HG02981 (cell line): ENCODE data around the gene COL8A1.
A peak's percentile ranks its signal among the peaks of the same experiment; 100 is the strongest.

Source experiments
- ATAC-seq: cut with Tn5 transposase; IDR thresholded peaks from one replicate; pipeline ENCODE4 v1.9.1; 2021; ENCODE audit warnings: mild to moderate bottlenecking, moderate library complexity; ENCODE audit not compliant: unreplicated experiment

Gene COL8A1

GRCh38 chr3:99781761-99782160 lies 143.4 kb downstream of the COL8A1 start:
- ATAC-seq: no peak

DNA sequence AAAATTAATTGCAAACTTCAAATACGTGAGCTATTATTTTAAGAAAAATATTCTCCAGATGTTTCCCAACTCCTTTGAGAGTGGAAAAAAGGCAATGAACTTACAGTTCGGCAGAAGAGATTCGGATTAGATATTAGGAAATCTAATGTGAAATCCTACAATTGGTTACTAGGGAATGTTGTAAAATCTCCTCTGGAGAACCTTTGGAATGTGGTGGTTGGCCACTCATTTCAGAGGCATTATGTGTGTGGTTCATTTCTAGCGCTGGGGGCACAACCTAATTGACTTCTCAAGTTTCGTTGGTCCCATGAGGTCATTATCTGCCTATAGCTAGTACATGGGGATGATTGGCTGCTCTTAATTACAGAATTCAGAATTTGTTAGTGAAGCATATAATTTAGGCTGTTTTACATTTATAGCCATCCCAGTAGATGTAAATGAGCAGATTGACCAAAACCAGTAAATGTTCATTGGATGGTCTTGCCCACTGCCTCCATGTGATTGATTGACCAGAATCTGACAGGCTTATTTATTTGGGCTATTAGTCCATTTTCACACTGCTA lies 144.7 kb downstream of the COL8A1 start:
- ATAC-seq: no peak

DNA sequence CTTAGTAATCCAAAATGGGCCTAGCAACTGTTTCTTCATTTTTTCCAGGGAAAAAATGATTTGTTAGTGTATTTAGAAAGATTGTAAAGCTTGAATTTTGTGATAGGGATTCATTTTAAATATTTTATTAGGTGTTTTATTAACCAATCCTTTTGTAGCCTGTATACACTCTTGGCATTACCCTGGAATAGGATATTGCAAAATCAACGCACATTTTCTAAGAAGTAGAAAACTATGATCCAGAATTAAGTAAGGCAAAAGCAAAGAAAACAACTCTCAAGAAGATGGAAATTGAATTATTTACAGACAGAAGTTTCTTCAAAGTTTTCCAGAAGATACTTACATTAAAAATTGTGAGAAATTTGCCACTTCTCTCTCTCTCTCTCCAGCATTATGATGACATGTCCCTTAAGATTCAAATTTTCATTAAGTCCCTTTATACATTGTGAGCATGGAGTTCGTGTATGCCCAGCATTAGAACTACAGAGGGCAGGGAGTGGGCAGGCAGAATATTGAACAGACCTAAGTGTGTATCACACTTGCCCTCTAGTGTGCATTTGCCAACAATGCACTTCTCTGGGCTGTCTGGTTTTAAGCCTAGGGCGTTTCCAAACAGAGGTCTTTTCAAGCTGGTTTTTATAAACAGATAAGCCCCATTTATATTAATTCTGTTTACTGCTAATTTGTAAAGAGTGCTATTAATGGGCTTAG lies 150.8 kb downstream of the COL8A1 start:
- peak; percentile 89 for ATAC-seq

- no peak for ATAC-seq
Observed at GRCh38 chr3:99794485-99794884, 156.1 kb downstream of the COL8A1 start.

DNA sequence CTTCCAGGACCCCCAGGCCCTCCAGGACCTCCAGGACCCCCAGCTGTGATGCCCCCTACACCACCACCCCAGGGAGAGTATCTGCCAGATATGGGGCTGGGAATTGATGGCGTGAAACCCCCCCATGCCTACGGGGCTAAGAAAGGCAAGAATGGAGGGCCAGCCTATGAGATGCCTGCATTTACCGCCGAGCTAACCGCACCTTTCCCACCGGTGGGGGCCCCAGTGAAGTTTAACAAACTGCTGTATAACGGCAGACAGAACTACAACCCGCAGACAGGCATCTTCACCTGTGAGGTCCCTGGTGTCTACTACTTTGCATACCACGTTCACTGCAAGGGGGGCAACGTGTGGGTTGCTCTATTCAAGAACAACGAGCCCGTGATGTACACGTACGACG lies 157.2 kb downstream of the COL8A1 start:
- ATAC-seq: no peak

- no peak for ATAC-seq
Observed at GRCh38 chr3:99799422-99799821, 161.0 kb downstream of the COL8A1 start.

DNA sequence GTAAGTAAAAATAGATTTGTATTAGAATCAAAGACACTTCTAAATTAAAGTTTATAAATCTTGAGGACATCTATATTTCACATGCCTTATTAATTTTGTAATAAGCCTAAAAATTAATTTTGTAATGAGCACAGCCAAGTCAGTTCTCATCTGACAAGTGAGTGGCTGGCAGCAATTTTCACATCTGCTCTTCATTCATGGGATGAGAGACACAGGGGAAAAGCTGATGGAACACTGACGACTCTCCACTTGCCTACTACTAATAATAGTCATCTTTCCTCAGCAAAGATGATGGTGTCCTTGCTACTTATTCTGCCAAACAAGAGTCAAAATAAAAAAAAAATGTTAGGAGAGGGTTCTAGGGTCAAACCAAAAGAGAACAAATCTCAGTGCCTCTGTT lies 164.9 kb downstream of the COL8A1 start:
- ATAC-seq: no peak

DNA sequence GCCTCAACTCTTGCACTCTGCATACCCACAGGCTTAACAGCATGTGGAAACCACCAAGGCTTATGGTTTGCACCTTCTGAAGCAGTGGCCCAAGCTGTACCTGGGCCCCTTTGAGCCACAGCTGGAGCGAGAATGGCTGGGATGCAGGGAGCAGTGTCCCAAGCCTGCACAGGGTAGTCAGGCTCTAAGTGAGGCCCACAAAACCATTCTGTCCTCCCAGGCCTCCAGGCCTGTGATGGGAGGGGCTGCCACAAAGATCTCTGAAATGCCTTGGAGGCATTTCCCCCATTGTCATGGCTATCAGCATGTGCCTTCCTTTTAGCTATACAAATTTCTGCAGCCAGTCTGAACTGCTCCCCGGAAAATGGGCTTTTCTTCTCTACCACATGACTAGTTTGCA lies 166.8 kb downstream of the COL8A1 start:
- no peak for ATAC-seq

GRCh38 chr3:99808163-99808794 lies 169.9 kb downstream of the COL8A1 start:
- no peak for ATAC-seq

GRCh38 chr3:99809565-99809964 lies 171.2 kb downstream of the COL8A1 start:
- ATAC-seq: no peak

DNA sequence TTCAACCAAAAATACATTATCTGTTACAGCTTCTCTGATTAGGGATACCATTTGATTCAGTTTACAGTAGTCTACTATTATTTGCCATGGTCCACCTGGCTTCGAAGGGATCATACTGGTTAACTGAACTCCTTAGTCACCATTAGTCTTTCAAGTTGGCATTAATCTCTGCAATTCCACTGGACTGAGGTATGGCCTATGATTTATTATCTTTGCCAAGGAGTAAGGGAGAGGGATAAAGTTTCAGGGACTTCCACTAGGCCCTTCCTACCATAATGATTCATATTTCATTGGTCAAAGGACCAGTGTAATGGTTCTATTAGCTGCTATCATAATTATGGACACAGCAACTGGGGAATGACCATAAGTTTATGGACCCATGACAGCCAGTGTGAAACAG lies 172.0 kb downstream of the COL8A1 start:
- no peak for ATAC-seq

GRCh38 chr3:99817047-99817436 lies 178.6 kb downstream of the COL8A1 start:
- ATAC-seq: no peak

GRCh38 chr3:99817437-99818240 lies 179.2 kb downstream of the COL8A1 start, which contains the start of gene CMSS1:
TSS of gene CMSS1 (plus strand) at chr3:99817862.
- ATAC-seq: peak; percentile 97

- ATAC-seq: no peak
Observed at GRCh38 chr3:99818818-99819217, 180.4 kb downstream of the COL8A1 start.

DNA sequence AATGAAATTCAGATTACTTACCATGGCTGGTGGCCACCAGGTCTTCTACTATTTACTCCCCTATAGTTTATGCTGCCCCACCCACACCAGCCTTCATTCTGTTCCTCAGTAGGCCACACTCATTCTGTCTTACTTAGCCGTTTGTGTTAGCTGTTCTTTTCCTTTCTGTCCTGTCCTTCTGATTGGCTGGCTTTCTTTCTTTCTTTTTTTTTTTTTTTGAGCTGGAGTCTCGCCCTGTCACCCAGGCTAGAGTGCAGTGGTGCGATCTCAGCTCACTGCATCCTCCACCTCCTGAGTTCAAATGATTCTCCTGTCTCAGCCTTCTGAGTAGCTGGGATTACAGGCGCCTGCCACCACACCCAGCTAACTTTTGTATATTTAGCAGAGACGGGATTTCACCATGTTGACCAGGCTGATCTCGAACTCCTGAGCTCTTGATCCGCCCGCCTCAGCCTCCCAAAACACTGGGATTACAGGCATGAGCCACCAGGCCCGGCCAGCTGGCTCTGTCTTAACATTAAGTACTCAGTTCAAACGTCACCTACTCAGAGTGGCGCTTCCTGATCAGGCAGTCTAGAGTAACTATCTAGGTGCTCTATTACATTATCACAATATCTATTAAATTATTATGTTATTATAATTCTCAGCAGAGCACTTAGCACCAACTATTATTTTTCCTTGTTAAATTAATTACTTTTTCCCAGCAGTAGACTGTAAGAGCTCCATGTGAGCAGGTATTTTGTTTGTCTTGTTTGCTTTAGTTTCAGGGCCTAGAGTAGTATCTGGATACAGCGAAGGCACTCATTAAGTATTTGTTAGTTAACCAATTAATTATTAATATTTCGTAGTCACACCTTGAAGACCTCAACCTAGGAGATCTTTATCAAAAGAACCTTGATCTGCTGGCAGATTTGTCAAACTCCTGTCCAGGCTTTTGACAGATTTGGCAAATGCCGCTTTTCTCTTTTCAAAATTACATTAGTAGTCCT lies 185.6 kb downstream of the COL8A1 start:
- no peak for ATAC-seq

GRCh38 chr3:99825004-99825640 lies 186.7 kb downstream of the COL8A1 start:
- ATAC-seq: no peak

GRCh38 chr3:99829844-99830243 lies 191.4 kb downstream of the COL8A1 start:
- no peak for ATAC-seq

DNA sequence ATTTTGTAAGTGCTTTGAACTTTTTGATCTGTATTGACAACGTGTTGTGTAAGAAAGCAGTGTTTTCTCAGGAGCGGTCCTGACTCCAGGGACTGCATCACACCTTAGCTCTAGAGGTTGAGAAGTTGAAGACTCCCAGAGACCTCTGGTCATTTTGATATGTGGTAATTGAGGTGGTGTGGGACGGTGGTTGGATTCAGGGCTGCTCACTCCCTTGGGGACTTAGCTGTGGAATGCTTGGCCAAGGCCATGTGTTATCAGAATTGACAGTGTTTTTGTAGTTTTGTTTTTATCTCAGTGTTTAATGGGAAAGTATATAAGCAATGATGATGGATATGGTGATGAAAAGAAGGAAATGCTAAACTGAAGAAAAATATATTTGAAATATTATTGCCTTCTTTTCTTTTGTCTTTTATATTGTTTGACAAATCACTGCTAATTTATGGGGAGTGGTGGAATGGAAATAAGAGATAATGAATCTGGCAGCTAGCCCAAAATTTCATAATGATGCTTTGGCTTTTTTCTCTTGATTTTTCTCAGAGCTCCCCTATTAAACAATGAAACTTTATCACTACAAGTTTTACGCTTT lies 195.3 kb downstream of the COL8A1 start:
- ATAC-seq: no peak

DNA sequence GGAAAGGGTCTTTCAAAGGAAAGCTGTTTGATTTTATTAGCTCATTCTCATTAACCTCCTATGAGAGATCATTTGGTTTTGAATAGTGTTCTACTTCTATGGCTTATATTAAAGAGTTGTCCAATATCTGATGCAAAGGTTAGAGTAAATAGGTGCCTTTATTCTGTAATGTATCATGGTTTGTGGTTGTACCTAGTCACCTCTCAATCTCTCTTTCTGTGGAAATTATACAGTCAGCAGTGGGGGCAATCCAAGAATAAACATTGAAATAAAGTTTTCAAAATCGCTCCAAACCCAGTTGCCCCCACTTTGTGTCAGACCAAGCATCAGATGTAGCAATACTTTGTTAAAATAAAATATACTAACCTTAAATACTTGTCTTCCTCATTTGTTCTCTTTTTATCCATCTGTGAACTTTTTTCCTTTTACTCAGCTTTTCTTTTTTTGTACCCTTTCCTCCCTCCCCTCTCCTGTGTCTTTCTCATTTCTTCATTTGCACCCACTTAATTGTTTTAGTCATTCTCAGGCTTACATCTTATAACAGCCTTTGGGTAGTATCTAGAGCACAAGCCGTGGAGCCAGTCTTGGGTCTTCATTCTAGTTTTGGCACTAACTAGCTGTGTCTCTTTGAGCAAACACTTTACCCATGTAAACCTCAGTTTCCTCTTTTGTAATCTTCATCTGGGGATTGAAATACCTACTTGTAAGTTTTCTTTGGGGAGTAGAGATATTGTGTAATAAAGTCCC lies 196.0 kb downstream of the COL8A1 start:
- ATAC-seq: no peak
